H1 (cell line): ENCODE measurements around the gene SEPTIN2. TPM values are rescaled to one million over a fixed set of nuclear protein-coding genes. Genes with fewer than 3 reads are reported as not detected.

Experiments used
- CBX5 ChIP-seq: fragments of 300-800, 300-1000 bp; sonication (generic); IDR thresholded peaks from 2 replicates; pipeline ENCODE4 v1.7.1; 2016; ENCODE audit warnings: antibody characterized with exemption, low read length, low read depth
- CEBPB ChIP-seq: IDR thresholded peaks from 2 replicates; pipeline ENCODE4 v1.6.1; 2012; ENCODE audit warnings: low read depth, low read length
- CTBP2 ChIP-seq: IDR thresholded peaks from 2 replicates; pipeline ENCODE4 v1.7.0; 2011; ENCODE audit warnings: borderline replicate concordance, mild to moderate bottlenecking, moderate library complexity, mixed read lengths, low read length; ENCODE audit not compliant: insufficient read depth, insufficient read length
- E2F6 ChIP-seq: IDR thresholded peaks from 2 replicates; pipeline ENCODE4 v1.6.1; 2012; ENCODE audit warnings: inconsistent platforms
- JUN ChIP-seq: IDR thresholded peaks from 2 replicates; pipeline ENCODE4 v1.6.1; 2011; ENCODE audit warnings: low read depth, mild to moderate bottlenecking, improper control_type of control experiment, low read length
- POLR2A ChIP-seq, 2 experiments: IDR thresholded peaks; 1 replicate in 1 of 2; 2 replicates in 1 of 2; pipeline ENCODE4 v1.6.1; 2011; ENCODE audit warnings: low read depth in 2 of 2, low read length in 2 of 2, mild to moderate bottlenecking in 2 of 2; ENCODE audit errors: control extremely low read depth in 1 of 2
- SIN3A ChIP-seq, 2 experiments: IDR thresholded peaks in 1 of 2; conservative IDR thresholded peaks in 1 of 2; 2 replicates each; pipeline ENCODE4 v1.6.1; 2011 to 2012; ENCODE audit warnings: low read length in 2 of 2, improper control_type of control experiment in 1 of 2, low read depth in 1 of 2, mild to moderate bottlenecking in 1 of 2
- polyA plus RNA-seq, 7 experiments: library from polyadenylated mRNA; depleted of rRNA in 3 of 7; stranded (reverse) in 5 of 7; unstranded in 2 of 7; fragments of >200 nt in 5 of 7; fragments of 200-250 nt in 2 of 7; gene quantifications; 1 replicate in 5 of 7; 2 replicates in 1 of 7; 4 replicates in 1 of 7; pipeline versions ENCODE4 v1.2.1 to v1.2.3, GENCODE V29; 2011 to 2013; ENCODE audit warnings: missing spikeins in 2 of 7, mixed read lengths in 2 of 7
- total RNA-seq: library from RNA; stranded (reverse); fragmentation: NEBNext Ultra II Directional; extraction: Animal tissue kit (Norgen Biotek cat#: 25700); gene quantifications from 2 replicates; pipeline ENCODE4 v1.2.1, GENCODE V29; 2021
- TF ChIP-seq, protein P1 (sequence below): fragments of 300-600 bp; sonication (generic); IDR thresholded peaks from 2 replicates; pipeline ENCODE4 v1.7.1; 2012; ENCODE audit warnings: low read length, moderate library complexity, mild to moderate bottlenecking, inconsistent platforms; ENCODE audit not compliant: insufficient replicate concordance

The SEPTIN2 gene
- total and polyA plus RNA-seq, 2 of the 8 experiments (the other 6 are each of a cell fraction or from before 2014, with no cell fraction given) = 392 to 650 TPM

DNA sequence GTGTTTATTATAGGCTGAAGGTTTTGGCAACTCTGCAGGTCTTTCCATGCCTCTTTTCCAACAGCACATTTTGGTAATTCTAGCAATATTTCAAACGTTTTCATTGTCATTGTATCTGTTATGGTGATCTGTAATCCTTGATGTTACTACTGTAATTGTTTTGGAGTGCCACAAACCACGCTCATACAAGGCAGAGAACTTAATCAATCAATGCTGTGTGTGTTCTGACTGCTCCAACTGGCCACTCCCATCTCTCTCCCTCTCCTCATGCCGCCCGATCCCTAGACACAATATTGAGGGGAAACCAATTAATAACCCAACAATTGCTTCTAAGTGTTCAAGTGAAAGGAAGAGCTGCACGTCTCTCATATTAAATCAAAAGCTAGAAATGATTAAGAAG is 33.2 kb upstream of the SEPTIN2 start (continued):
- TF ChIP-seq, protein P1, sequence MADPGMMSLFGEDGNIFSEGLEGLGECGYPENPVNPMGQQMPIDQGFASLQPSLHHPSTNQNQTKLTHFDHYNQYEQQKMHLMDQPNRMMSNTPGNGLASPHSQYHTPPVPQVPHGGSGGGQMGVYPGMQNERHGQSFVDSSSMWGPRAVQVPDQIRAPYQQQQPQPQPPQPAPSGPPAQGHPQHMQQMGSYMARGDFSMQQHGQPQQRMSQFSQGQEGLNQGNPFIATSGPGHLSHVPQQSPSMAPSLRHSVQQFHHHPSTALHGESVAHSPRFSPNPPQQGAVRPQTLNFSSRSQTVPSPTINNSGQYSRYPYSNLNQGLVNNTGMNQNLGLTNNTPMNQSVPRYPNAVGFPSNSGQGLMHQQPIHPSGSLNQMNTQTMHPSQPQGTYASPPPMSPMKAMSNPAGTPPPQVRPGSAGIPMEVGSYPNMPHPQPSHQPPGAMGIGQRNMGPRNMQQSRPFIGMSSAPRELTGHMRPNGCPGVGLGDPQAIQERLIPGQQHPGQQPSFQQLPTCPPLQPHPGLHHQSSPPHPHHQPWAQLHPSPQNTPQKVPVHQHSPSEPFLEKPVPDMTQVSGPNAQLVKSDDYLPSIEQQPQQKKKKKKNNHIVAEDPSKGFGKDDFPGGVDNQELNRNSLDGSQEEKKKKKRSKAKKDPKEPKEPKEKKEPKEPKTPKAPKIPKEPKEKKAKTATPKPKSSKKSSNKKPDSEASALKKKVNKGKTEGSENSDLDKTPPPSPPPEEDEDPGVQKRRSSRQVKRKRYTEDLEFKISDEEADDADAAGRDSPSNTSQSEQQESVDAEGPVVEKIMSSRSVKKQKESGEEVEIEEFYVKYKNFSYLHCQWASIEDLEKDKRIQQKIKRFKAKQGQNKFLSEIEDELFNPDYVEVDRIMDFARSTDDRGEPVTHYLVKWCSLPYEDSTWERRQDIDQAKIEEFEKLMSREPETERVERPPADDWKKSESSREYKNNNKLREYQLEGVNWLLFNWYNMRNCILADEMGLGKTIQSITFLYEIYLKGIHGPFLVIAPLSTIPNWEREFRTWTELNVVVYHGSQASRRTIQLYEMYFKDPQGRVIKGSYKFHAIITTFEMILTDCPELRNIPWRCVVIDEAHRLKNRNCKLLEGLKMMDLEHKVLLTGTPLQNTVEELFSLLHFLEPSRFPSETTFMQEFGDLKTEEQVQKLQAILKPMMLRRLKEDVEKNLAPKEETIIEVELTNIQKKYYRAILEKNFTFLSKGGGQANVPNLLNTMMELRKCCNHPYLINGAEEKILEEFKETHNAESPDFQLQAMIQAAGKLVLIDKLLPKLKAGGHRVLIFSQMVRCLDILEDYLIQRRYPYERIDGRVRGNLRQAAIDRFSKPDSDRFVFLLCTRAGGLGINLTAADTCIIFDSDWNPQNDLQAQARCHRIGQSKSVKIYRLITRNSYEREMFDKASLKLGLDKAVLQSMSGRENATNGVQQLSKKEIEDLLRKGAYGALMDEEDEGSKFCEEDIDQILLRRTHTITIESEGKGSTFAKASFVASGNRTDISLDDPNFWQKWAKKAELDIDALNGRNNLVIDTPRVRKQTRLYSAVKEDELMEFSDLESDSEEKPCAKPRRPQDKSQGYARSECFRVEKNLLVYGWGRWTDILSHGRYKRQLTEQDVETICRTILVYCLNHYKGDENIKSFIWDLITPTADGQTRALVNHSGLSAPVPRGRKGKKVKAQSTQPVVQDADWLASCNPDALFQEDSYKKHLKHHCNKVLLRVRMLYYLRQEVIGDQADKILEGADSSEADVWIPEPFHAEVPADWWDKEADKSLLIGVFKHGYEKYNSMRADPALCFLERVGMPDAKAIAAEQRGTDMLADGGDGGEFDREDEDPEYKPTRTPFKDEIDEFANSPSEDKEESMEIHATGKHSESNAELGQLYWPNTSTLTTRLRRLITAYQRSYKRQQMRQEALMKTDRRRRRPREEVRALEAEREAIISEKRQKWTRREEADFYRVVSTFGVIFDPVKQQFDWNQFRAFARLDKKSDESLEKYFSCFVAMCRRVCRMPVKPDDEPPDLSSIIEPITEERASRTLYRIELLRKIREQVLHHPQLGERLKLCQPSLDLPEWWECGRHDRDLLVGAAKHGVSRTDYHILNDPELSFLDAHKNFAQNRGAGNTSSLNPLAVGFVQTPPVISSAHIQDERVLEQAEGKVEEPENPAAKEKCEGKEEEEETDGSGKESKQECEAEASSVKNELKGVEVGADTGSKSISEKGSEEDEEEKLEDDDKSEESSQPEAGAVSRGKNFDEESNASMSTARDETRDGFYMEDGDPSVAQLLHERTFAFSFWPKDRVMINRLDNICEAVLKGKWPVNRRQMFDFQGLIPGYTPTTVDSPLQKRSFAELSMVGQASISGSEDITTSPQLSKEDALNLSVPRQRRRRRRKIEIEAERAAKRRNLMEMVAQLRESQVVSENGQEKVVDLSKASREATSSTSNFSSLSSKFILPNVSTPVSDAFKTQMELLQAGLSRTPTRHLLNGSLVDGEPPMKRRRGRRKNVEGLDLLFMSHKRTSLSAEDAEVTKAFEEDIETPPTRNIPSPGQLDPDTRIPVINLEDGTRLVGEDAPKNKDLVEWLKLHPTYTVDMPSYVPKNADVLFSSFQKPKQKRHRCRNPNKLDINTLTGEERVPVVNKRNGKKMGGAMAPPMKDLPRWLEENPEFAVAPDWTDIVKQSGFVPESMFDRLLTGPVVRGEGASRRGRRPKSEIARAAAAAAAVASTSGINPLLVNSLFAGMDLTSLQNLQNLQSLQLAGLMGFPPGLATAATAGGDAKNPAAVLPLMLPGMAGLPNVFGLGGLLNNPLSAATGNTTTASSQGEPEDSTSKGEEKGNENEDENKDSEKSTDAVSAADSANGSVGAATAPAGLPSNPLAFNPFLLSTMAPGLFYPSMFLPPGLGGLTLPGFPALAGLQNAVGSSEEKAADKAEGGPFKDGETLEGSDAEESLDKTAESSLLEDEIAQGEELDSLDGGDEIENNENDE = no peak
- TF ChIP-seq CBX5 = no peak
- TF ChIP-seq CEBPB = no peak
- no peak for TF ChIP-seq CTBP2
- TF ChIP-seq POLR2A (IDR thresholded peaks at IDR 0.05; ENCODE audit: control extremely low read depth in 1 of 2, low read depth in 2 of 2, low read length in 2 of 2) = no peak
- no peak for TF ChIP-seq E2F6
- TF ChIP-seq SIN3A (conservative IDR thresholded peaks at IDR 0.05 in 1 of 2, IDR thresholded peaks at IDR 0.05 in 1 of 2; ENCODE audit: low read depth in 1 of 2, low read length in 2 of 2) = no peak
- TF ChIP-seq JUN = no peak
- TF ChIP-seq, all 59 proteins: peak for 0
